HG03159 (cell line): ENCODE data around the gene KIR3DL3.
"Not testable (repeated sequence)": the region's sequence is repeated elsewhere in the genome, so short reads cannot be mapped to it uniquely, and the experiment has no call there.

Experiments used
- ATAC-seq: cut with Tn5 transposase; IDR thresholded peaks from one replicate; pipeline ENCODE4 v1.9.1; 2021; ENCODE audit warnings: mild to moderate bottlenecking, moderate library complexity; ENCODE audit not compliant: unreplicated experiment

Gene KIR3DL3

GRCh38 chr19:54775830-54776229 lies 51.6 kb downstream of the KIR3DL3 start:
- not testable (repeated sequence) for ATAC-seq

- ATAC-seq: not testable (repeated sequence)
These were observed 53.6 kb downstream of the KIR3DL3 start for GRCh38 chr19:54777851-54778250.

GRCh38 chr19:54778896-54779295 lies 54.7 kb downstream of the KIR3DL3 start:
- not testable (repeated sequence) for ATAC-seq

- ATAC-seq: not testable (repeated sequence)
These were observed 58.7 kb downstream of the KIR3DL3 start for GRCh38 chr19:54782916-54783315.
